GM12878 (cell line): ENCODE results near the gene RERE. TPM values are rescaled to one million over a fixed set of nuclear protein-coding genes. Genes with fewer than 3 reads are reported as not detected.
A peak's percentile ranks its signal among the peaks of the same experiment; 100 is the strongest.

Source experiments
- ATAC-seq: fragments of 200-7000 bp; cut with Tn5 transposase; 3 replicates; pipeline ENCODE4 v1.9.1; 2020; ENCODE audit warnings: mild to moderate bottlenecking, moderate library complexity
- BruUV-seq: library from RNA; stranded (reverse); fragments of 400-500 nt; replicated peaks from 2 replicates; lab custom pipeline; 2021; lab: Mats Ljungman, UMichigan
- CTCF ChIA-PET: fragments of 300-600 bp; sonication (Branson Sonifier 250); formaldehyde crosslinking; extraction: SDS; loops from one replicate; lab custom pipeline; 2021; ENCODE audit warnings: inconsistent platforms; lab: Yijun Ruan, JAX
- POLR2A ChIA-PET: fragments of 350-600 bp; formaldehyde crosslinking; extraction: SDS; loops from one replicate; lab custom pipeline; 2021; ENCODE audit warnings: inconsistent platforms; lab: Charles Lee
- RAD21 ChIA-PET: fragments of 300-600 bp; sonication (Branson Sonifier 250); formaldehyde crosslinking; loops from one replicate; lab custom pipeline; 2023; ENCODE audit warnings: antibody characterized with exemption; ENCODE audit not compliant: unreplicated experiment; lab: Charles Lee
- SMC1A ChIA-PET: fragments of 300-600 bp; sonication (Branson Sonifier 250); formaldehyde crosslinking; loops from one replicate; lab custom pipeline; 2023; ENCODE audit not compliant: unreplicated experiment, uncharacterized antibody; lab: Charles Lee
- DNase-seq: peaks from one replicate; pipeline ENCODE4 v3.0.0-alpha.2; 2011; ENCODE audit warnings: low read depth, low spot score
- FAIRE-seq: peaks from 3 replicates; lab custom pipeline; 2011; peaks lifted over from hg19 to GRCh38; lab: Jason Lieb, UNC
- H2AFZ ChIP-seq: 2 replicates; pipeline ENCODE4 v1.6.0; 2011; ENCODE audit warnings: low read depth, low read length, control low read depth; ENCODE audit not compliant: control insufficient read depth
- H3K27ac ChIP-seq: 2 replicates; pipeline ENCODE4 v1.5.1; 2011; ENCODE audit warnings: control low read depth; ENCODE audit not compliant: control insufficient read depth, insufficient read depth
- H3K27me3 ChIP-seq, 2 experiments: replicated peaks in 1 of 2; 2 replicates each; pipeline versions ENCODE4 v1.6.0 to v1.6.1; 2011; ENCODE audit warnings: low read length in 1 of 2; ENCODE audit not compliant: control insufficient read depth in 2 of 2, insufficient read depth in 2 of 2
- H3K36me3 ChIP-seq, 2 experiments: 2 replicates each; pipeline ENCODE4 v1.5.1; 2011; ENCODE audit warnings: low read length in 1 of 2; ENCODE audit not compliant: control insufficient read depth in 2 of 2, insufficient read depth in 2 of 2
- H3K4me1 ChIP-seq: 2 replicates; pipeline ENCODE4 v1.6.1; 2011; ENCODE audit warnings: mild to moderate bottlenecking, low read length, moderate library complexity, mixed read lengths; ENCODE audit not compliant: control insufficient read depth, insufficient read depth
- H3K4me2 ChIP-seq: 2 replicates; pipeline ENCODE4 v1.6.0; 2011; ENCODE audit warnings: control low read depth; ENCODE audit not compliant: control insufficient read depth, insufficient read depth
- H3K4me3 ChIP-seq: fragments of 200-600 bp; sonication (generic); 2 replicates; pipeline ENCODE4 v1.5.1; 2016
- H3K79me2 ChIP-seq: 2 replicates; pipeline ENCODE4 v1.6.0; 2011; ENCODE audit warnings: low read length; ENCODE audit not compliant: control insufficient read depth, insufficient read depth
- H3K9ac ChIP-seq: 2 replicates; pipeline ENCODE4 v1.8.0; 2011; ENCODE audit warnings: low read length, control low read depth, mixed read lengths; ENCODE audit not compliant: control insufficient read depth, insufficient read depth
- H3K9me3 ChIP-seq: replicated peaks from 3 replicates; pipeline ENCODE4 v1.5.1; 2011; ENCODE audit warnings: mild to moderate bottlenecking, low read length; ENCODE audit not compliant: control insufficient read depth, insufficient read depth
- H4K20me1 ChIP-seq: 2 replicates; pipeline ENCODE4 v1.6.0; 2011; ENCODE audit not compliant: control insufficient read depth, insufficient read depth
- FOXK2 ChIP-seq: fragments of 450-650 bp; IDR thresholded peaks from 2 replicates; pipeline ENCODE4 v1.6.1; 2017; ENCODE audit warnings: mild to moderate bottlenecking, moderate library complexity
- IKZF1 ChIP-seq: fragments of 450-650 bp; conservative IDR thresholded peaks from 2 replicates; pipeline ENCODE4 v1.6.1; 2017; ENCODE audit warnings: antibody characterized with exemption, mild to moderate bottlenecking
- IKZF2 ChIP-seq, 2 experiments: fragments of 450-650 bp; IDR thresholded peaks; 2 replicates each; pipeline ENCODE4 v1.6.1; 2017; ENCODE audit warnings: mild to moderate bottlenecking in 2 of 2, moderate library complexity in 2 of 2
- MEF2B ChIP-seq: fragments of 450-650 bp; IDR thresholded peaks from 2 replicates; pipeline ENCODE4 v1.6.1; 2018; ENCODE audit warnings: mild to moderate bottlenecking, moderate library complexity; ENCODE audit not compliant: partially characterized antibody, poor library complexity, severe bottlenecking
- NR2C2 ChIP-seq: IDR thresholded peaks from 2 replicates; pipeline ENCODE4 v1.6.1; 2011; ENCODE audit warnings: borderline replicate concordance, low read depth; ENCODE audit not compliant: control insufficient read depth, insufficient read length
- NRF1 ChIP-seq: conservative IDR thresholded peaks from 2 replicates; pipeline ENCODE4 v1.6.1; 2011; ENCODE audit warnings: mild to moderate bottlenecking, low read depth, low read length, improper control_type of control experiment
- RUNX3 ChIP-seq: IDR thresholded peaks from 2 replicates; pipeline ENCODE4 v1.6.1; 2012; ENCODE audit warnings: low read length, inconsistent platforms
- SMAD5 ChIP-seq: IDR thresholded peaks from 2 replicates; pipeline ENCODE4 v1.6.1; 2016; ENCODE audit warnings: antibody characterized with exemption, low read depth
- WGBS: methylation state at CpG from one replicate; pipeline ENCODE4 v1.1.6; 2016; ENCODE audit warnings: low lambda C conversion rate; ENCODE audit not compliant: insufficient replicate concordance, insufficient coverage; ENCODE audit errors: missing lambda C conversion rate; 5-methylcytosine and 5-hydroxymethylcytosine counted together
- in situ Hi-C: fragments of 300-500 bp; cut with MboI; formaldehyde crosslinking; loops from 9 replicates; pipeline ENCODE4 v1.14.3; 2018; ENCODE audit warnings: mixed read lengths
- intact Hi-C: fragments of 100-400 bp; cut with micrococcal nuclease; formaldehyde crosslinking; loops from one replicate; pipeline ENCODE4 v1.14.2; 2022; ENCODE audit not compliant: unreplicated experiment
- polyA plus RNA-seq, 11 experiments: library from polyadenylated mRNA; depleted of rRNA in 4 of 11; unstranded in 6 of 11; stranded (reverse) in 5 of 11; fragments of >200 nt; fragmentation: Nextera tagmentation in 4 of 11; fragmentation: Illumina TruSeq in 1 of 11; extraction: Ambion mirVana in 4 of 11; extraction: Trizol in 1 of 11; gene quantifications; 1 replicate in 1 of 11; 2 replicates in 10 of 11; pipeline versions ENCODE4 v1.2.1 to v1.2.3, GENCODE V29; 2011 to 2016; ENCODE audit warnings: inconsistent platforms in 2 of 11, missing spikeins in 2 of 11, low read depth in 1 of 11
- total RNA-seq, 4 experiments: library from RNA; depleted of rRNA in 3 of 4; stranded (reverse); fragments of >200 nt in 3 of 4; fragmentation: Illumina TruSeq in 1 of 4; extraction: Trizol in 1 of 4; gene quantifications; 2 replicates each; pipeline versions ENCODE4 v1.2.1 to v1.2.3, GENCODE V29; 2013 to 2021
- TF ChIP-seq, protein P1 (sequence below), 3 experiments: IDR thresholded peaks in 2 of 3; conservative IDR thresholded peaks in 1 of 3; 2 replicates each; pipeline ENCODE4 v1.5.1; 2011; ENCODE audit warnings: low read depth in 3 of 3, low read length in 3 of 3, mild to moderate bottlenecking in 3 of 3, control low read depth in 2 of 3, moderate library complexity in 2 of 3, inconsistent platforms in 1 of 3, mixed read lengths in 1 of 3; ENCODE audit not compliant: control insufficient read depth in 2 of 3, insufficient read depth in 1 of 3; ENCODE audit errors: extremely low read depth in 1 of 3
- TF ChIP-seq, protein P2 (sequence below): IDR thresholded peaks from 2 replicates; pipeline ENCODE4 v1.6.1; 2011; ENCODE audit warnings: borderline replicate concordance, low read depth, mild to moderate bottlenecking, moderate library complexity, low read length; ENCODE audit not compliant: insufficient read depth, poor library complexity, severe bottlenecking
- TF ChIP-seq, protein P3 (sequence below): fragments of 450-650 bp; IDR thresholded peaks from 2 replicates; pipeline ENCODE4 v1.6.1; 2017; ENCODE audit warnings: borderline replicate concordance
- TF ChIP-seq, protein P4 (sequence below): IDR thresholded peaks from 2 replicates; pipeline ENCODE4 v1.6.1; 2011; ENCODE audit warnings: low read depth, low read length, improper control_type of control experiment, borderline replicate concordance
- TF ChIP-seq, protein P5 (sequence below): fragments of 150-350 bp; IDR thresholded peaks from 2 replicates; pipeline ENCODE4 v1.6.1; 2014; ENCODE audit warnings: mild to moderate bottlenecking, low read depth, low read length

The RERE gene
- total and polyA plus RNA-seq, 10 of the 15 experiments (the other 5 are each of a cell fraction or from before 2014, with no cell fraction given), result 5.2 to 60.5 (median 20.2) TPM

DNA sequence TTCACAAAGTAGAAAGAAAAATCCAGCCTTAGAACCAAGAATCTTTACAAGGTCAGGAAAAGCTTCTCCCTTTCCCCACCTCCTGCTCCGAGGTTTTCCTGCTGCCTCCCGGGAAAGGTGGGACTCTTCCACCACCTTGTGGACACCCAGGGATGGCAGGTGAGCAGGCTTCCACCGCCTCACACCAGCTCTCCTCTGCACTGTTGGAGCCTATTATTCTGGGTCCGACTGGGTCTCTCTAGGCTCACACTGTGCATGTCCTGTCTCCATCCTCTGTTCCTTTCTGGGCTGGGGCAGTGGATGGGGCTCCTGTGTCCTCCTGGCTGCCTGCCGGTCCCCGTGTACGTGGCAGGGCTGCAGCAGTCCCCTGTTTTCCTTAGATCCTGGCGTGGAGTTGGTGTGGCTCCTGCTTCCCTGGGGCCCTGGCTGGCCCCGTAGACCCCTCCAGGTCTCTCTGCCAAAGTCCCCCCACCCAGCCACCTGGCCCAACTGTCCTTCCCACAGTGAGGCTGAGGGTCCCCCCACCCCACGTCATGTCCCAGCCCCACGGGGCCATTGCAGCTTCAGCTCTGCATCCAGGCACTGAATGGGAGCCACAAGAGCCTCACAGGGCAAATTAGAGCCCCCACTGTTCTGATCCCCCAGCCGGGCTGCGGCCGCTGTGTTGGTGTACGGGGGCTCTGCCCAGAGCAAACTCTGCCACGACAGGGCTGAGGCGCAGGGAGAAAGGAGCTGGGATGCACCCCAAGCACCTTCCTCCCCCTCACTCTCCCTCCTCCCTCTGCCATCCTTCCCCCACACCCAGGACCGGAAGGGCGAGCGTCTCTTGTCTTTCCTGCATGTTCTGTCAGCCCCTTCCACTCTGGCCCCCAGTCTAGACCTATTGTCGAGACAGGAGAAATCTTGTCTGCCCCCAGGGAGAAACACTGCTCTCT is 502.8 kb downstream of the RERE start:
- 20% methylated on average over 20 of the region's 21 CpGs for WGBS
- Histone ChIP-seq H2AFZ (no peak overlapping the region; the same call in 1 of the 2 replicates), H3K27me3 (peaks cover 0 to 4% of the 10 kb centered on the region in 2 experiments; a peak in 1 of 4 replicates), H4K20me1 (no peaks in the 10 kb centered on the region), H3K4me1 (no peaks in the 10 kb centered on the region), H3K79me2 (no peaks in the 10 kb centered on the region), H3K36me3 (no peaks in the 10 kb centered on the region), H3K9ac (no peak overlapping the region), H3K4me3 (no peak overlapping the region), H3K27ac (no peak overlapping the region), H3K4me2 (no peak overlapping the region), H3K9me3 (no peaks in the 10 kb centered on the region)
- in situ Hi-C loops (loop anchor here (5.0 kb wide), 1 partner anchor 292 kb away; no protein-coding TSS in a partner anchor), intact Hi-C loops (loop anchor here (1.0 to 5.0 kb wide), 3 partner anchors 286 to 332 kb away; no protein-coding TSS in a partner anchor)
- DNase-seq (peak; percentile 11), FAIRE-seq (peak; percentile 75), ATAC-seq (peak; percentile 88)
- no TSS peak for BruUV-seq
- ChIA-PET POLR2A (no interaction called here), RAD21 (interaction anchor here (0.6 to 6.2 kb wide), 15 partner anchors 35 to 340 kb away, joined by 3 to 96 read pairs (median 3); no protein-coding TSS in a partner anchor), CTCF (interaction anchor here (0.5 to 7.3 kb wide), 18 partner anchors 9 to 340 kb away, joined by 3 to 161 read pairs (median 6); no protein-coding TSS in a partner anchor), SMC1A (interaction anchor here (0.6 to 3.8 kb wide), 17 partner anchors 13 to 339 kb away, joined by 3 to 47 read pairs (median 3); no protein-coding TSS in a partner anchor)
- TF ChIP-seq MEF2B, result no peak
- TF ChIP-seq IKZF2 (IDR thresholded peaks at IDR 0.05), result 0 out of 4 replicates have a peak, but pooled peaks of 1 of the 2 experiments have one; percentile 14
- TF ChIP-seq, protein P1, sequence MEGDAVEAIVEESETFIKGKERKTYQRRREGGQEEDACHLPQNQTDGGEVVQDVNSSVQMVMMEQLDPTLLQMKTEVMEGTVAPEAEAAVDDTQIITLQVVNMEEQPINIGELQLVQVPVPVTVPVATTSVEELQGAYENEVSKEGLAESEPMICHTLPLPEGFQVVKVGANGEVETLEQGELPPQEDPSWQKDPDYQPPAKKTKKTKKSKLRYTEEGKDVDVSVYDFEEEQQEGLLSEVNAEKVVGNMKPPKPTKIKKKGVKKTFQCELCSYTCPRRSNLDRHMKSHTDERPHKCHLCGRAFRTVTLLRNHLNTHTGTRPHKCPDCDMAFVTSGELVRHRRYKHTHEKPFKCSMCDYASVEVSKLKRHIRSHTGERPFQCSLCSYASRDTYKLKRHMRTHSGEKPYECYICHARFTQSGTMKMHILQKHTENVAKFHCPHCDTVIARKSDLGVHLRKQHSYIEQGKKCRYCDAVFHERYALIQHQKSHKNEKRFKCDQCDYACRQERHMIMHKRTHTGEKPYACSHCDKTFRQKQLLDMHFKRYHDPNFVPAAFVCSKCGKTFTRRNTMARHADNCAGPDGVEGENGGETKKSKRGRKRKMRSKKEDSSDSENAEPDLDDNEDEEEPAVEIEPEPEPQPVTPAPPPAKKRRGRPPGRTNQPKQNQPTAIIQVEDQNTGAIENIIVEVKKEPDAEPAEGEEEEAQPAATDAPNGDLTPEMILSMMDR (IDR thresholded peaks at IDR 0.05 in 2 of 3, conservative IDR thresholded peaks at IDR 0.05 in 1 of 3; ENCODE audit: control insufficient read depth in 2 of 3, extremely low read depth in 1 of 3, insufficient read depth in 1 of 3, low read depth in 3 of 3, low read length in 3 of 3), result peak; percentile 80 to 94 (median 89)
- no peak for TF ChIP-seq NRF1
- TF ChIP-seq, protein P2, sequence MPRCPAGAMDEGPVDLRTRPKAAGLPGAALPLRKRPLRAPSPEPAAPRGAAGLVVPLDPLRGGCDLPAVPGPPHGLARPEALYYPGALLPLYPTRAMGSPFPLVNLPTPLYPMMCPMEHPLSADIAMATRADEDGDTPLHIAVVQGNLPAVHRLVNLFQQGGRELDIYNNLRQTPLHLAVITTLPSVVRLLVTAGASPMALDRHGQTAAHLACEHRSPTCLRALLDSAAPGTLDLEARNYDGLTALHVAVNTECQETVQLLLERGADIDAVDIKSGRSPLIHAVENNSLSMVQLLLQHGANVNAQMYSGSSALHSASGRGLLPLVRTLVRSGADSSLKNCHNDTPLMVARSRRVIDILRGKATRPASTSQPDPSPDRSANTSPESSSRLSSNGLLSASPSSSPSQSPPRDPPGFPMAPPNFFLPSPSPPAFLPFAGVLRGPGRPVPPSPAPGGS, result no peak
- TF ChIP-seq, protein P3, sequence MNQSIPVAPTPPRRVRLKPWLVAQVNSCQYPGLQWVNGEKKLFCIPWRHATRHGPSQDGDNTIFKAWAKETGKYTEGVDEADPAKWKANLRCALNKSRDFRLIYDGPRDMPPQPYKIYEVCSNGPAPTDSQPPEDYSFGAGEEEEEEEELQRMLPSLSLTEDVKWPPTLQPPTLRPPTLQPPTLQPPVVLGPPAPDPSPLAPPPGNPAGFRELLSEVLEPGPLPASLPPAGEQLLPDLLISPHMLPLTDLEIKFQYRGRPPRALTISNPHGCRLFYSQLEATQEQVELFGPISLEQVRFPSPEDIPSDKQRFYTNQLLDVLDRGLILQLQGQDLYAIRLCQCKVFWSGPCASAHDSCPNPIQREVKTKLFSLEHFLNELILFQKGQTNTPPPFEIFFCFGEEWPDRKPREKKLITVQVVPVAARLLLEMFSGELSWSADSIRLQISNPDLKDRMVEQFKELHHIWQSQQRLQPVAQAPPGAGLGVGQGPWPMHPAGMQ, result no peak
- TF ChIP-seq, protein P4, sequence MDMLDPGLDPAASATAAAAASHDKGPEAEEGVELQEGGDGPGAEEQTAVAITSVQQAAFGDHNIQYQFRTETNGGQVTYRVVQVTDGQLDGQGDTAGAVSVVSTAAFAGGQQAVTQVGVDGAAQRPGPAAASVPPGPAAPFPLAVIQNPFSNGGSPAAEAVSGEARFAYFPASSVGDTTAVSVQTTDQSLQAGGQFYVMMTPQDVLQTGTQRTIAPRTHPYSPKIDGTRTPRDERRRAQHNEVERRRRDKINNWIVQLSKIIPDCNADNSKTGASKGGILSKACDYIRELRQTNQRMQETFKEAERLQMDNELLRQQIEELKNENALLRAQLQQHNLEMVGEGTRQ, result no peak
- TF ChIP-seq, protein P5, sequence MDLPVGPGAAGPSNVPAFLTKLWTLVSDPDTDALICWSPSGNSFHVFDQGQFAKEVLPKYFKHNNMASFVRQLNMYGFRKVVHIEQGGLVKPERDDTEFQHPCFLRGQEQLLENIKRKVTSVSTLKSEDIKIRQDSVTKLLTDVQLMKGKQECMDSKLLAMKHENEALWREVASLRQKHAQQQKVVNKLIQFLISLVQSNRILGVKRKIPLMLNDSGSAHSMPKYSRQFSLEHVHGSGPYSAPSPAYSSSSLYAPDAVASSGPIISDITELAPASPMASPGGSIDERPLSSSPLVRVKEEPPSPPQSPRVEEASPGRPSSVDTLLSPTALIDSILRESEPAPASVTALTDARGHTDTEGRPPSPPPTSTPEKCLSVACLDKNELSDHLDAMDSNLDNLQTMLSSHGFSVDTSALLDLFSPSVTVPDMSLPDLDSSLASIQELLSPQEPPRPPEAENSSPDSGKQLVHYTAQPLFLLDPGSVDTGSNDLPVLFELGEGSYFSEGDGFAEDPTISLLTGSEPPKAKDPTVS, result no peak
- 0 out of 2 replicates have a peak, but pooled peaks have one; percentile 19 for TF ChIP-seq IKZF1
- TF ChIP-seq FOXK2, result no peak
- TF ChIP-seq RUNX3, result peak; percentile 26; the same call in 1 of the 2 replicates
- no peak for TF ChIP-seq SMAD5
- TF ChIP-seq NR2C2, result no peak
